GM12891 (cell line): ENCODE results near the gene C16orf90.

Source experiments
- DNase-seq: peaks from one replicate; pipeline ENCODE4 v3.0.0; 2011; ENCODE audit warnings: low spot score; ENCODE audit not compliant: insufficient read length
- FAIRE-seq: peaks from 2 replicates; lab custom pipeline; 2011; peaks lifted over from hg19 to GRCh38; lab: Jason Lieb, UNC
- PAX5 ChIP-seq: IDR thresholded peaks from 2 replicates; pipeline ENCODE4 v1.6.1; 2011; ENCODE audit warnings: low read length, moderate library complexity, mild to moderate bottlenecking; ENCODE audit not compliant: insufficient read depth, severe bottlenecking
- POLR2A ChIP-seq: IDR thresholded peaks from 2 replicates; pipeline ENCODE4 v1.6.1; 2011; ENCODE audit warnings: low read depth, low read length, control low read depth
- POLR2AphosphoS5 ChIP-seq: IDR thresholded peaks from 2 replicates; pipeline ENCODE4 v1.6.1; 2011; ENCODE audit warnings: low read depth, low read length, control low read depth
- POU2F2 ChIP-seq: IDR thresholded peaks from 2 replicates; pipeline ENCODE4 v1.6.1; 2011; ENCODE audit warnings: low read depth, mild to moderate bottlenecking, control low read depth, low read length, moderate library complexity
- SPI1 ChIP-seq: IDR thresholded peaks from 2 replicates; pipeline ENCODE4 v1.6.1; 2011; ENCODE audit warnings: low read depth, low read length, control low read depth
- TAF1 ChIP-seq: IDR thresholded peaks from 2 replicates; pipeline ENCODE4 v1.6.1; 2011; ENCODE audit warnings: low read depth, low read length, control low read depth

C16orf90 gene

DNA sequence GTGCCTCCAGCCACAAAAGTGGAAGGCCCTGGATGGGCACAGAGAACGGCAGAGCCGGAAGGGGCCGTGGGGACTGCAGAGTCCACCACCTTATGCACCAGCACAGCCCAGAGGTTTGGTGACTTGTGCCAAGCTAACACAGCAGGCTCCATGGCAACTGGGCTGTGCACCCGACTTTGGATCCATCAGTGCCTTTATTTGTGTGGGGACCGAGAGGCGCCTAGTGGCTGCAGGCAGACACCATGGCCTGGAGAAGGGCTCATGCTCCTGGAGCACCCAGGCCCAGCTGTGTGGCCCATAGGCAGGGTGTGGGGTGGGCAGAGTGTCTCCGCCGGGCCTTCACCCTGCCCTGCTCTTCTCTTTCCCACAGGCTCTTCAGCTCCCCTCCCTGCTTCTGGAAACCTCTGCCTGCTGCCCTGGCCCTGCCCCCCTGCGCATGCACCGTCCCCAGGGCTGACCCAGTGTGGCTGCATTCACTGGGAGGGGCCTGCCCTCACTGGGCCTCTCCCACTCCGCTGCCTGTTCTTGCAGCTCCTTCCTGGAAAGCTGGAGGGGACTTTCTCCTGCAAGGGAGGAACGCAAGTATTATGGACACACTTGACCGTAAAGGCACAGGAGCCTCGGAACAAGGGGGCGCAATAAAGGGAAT is 10.1 kb downstream of the C16orf90 start:
- TF ChIP-seq POLR2AphosphoS5 (0 out of 2 replicates have a peak, but pooled peaks have one; percentile 24), PAX5 (no peak)
- FAIRE-seq (no peak), DNase-seq (no peak)

DNA sequence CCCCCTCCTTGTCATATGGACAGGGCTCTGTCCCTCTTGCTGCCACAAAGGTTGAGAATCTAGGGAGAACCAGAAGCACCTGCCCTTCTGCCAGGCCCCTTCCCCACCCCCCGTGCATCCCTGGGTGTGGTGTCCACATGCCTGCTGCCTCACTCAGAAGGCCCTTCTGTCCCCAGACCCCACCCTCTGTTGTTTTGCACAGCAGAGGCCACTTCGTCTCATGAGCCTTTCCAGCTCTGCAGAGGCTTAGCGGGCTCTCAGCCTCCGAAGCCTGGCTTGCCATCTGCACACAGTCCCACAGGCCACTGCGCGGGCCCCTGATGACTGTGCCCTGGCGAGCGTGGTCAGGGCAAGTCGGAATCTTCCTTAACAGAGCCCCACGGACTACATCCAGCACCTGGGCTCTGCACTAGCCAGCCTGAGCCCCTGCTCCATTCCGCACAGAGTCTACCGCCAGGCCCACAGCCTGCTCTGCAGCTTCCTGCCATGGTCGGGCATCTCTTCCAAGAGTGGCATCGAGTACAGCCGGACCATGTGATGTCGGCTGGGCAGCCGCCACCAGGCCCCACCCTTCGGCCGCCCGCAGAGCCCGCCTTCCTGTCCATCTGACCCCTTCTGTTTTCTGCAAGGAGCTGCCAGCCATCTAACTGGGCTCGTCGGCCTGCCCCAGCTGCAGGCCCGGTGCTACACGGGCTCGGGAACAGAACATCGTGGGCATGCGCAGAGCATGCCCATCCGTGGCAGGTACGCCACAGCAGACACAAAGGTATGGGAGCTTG is 10.8 kb downstream of the C16orf90 start:
- no peak for FAIRE-seq
- no peak for DNase-seq
- TF ChIP-seq POLR2A (no peak), POU2F2 (no peak), SPI1 (no peak), POLR2AphosphoS5 (no peak), PAX5 (no peak), TAF1 (no peak)

DNA sequence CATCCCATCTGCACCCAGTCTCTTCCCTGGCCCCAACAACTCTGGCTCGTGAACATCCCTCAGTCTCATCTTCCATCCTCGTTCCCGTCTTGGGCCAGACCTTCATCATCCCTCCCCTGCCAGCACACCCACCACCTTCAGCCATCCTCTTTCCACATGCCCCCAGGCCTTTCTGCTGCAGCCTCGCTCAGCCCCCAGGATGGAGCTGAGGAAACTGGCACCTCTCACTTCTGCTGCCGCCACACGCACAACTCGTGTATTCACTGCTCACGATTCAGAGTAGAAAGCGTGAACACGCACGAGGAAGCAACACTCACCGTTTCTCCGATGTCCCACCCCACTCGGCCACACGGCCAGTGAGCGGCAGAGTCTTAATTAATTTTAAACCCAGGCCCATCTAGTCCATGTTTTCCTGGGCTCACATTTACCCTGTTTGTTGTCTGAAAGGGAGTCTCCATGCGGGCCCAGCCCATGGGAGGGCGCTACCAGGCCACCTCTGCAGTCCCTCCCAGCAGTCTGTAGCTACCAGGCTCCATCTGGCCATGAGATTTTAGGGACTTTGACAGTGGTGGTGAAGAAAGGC is 12.5 kb downstream of the C16orf90 start:
- no peak for DNase-seq
- FAIRE-seq = no peak
- TF ChIP-seq SPI1 (no peak), POLR2A (no peak), PAX5 (no peak), POLR2AphosphoS5 (no peak), POU2F2 (no peak), TAF1 (no peak)

DNA sequence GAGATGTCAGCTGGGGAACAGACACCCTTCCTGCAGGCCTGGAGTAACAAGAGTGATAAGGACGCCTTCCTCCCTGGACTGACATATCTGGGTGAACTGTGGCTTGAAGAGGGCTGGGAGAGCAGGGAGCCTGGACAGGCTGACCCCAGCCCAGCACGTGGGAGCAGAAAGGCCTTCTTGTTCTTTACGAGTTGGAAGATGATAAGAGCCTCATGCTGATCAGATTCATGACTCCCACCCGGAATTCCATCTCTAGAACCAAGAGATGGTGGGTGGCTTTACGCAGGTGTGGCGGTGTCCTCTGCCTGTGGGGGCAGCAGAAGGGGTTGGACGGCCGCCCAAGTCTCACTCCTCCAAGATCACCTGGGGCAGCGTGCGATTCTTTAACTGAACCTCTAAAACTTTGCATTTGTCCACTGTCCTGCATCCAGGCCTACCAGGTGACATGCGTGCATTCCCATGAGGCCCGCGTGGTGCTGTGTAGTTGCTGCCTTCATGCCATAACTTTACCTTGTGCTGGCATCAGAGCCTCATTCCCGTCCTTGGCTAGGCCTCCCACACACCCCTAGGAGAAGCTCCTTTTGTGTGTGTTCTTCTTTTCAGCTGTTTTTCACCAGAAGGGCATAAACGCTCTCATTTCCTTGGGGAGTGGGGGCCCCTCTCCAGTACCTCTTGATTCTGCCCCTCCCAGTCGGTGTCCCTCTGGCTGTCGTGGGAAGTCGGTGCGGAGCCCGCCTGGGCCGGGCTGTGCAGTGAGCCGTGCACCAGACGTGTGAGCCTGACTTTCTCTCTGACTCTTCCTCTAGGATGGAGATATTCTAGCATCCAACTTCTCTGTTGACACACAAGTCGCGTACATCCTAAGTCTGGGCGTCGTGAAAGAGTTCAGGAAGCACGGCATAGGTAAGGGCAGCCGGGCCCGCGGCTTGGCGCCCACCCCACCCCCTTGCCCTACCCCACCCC is 13.3 kb downstream of the C16orf90 start:
- no peak for DNase-seq
- TF ChIP-seq POU2F2 (no peak), POLR2AphosphoS5 (no peak), POLR2A (no peak), PAX5 (no peak), SPI1 (no peak), TAF1 (no peak)
- no peak for FAIRE-seq

DNA sequence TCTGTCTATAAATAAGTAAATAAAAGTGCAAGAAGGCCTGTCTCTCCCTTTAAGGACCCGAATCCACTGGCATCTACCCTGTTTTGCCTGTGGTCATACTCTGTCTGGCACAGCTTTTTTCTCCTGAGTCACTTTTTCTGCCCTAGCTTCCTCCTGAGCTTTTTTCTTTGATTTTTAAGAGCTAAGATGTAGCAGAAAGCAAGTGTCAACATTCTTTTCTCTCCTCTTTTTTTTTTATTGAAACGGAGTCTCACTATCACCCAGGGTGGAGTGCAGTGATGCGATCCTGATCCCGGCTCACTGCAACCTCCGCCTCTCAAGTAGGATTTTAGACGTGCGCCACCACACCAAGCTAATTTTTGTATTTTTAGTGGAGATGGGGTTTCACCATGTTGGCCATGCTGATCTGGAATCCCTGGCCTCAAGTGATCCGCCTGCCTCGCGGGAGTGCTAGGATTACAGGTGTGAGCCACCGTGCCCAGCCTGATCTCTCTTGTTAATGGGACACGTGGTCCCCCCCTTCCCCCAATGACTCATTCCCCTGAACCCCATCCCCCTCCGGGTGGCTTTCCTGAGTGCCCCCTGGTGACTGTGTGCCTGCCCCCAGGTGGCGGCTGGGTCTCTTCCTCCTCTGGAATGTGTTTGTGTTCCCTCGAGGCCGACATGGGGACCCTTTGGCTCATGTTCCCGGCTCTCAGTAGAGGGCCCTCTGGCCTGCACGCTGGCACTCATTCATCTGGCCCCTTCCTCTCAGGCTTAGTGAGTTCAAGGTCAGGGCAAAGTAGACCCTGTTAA is 14.2 kb downstream of the C16orf90 start:
- no peak for FAIRE-seq
- TF ChIP-seq POLR2AphosphoS5 (no peak), PAX5 (no peak), SPI1 (no peak), TAF1 (no peak), POLR2A (no peak), POU2F2 (no peak)
- no peak for DNase-seq

DNA sequence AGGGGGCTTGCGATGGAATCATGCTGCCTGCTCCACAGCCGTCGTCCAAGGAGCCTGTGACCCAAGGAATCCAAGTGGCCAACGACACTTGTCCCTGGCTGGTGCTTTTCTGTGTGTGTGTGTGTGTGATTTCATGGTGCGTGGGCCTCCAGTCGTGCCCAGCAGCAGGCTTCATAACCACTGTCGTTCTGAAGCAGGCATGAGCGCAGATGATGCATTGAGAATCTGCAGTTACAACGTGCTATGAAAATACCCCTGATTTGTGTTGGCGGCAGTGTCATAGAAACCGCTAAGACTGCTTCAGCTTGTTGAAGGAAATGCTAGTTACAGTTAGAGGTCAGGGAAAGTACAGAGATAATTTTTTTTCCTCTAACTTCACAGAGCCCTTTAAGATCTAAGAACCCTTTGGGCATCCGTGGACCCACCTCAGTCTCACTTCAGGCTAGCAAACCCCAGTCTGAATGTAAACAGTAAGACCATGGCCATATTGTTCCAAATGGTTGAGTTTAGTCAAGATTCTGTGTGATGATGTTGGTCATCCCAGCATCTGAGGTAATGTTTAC is 15.6 kb downstream of the C16orf90 start:
- FAIRE-seq = no peak
- no peak for TF ChIP-seq POLR2A
- no peak for TF ChIP-seq POLR2AphosphoS5
- no peak for TF ChIP-seq POU2F2

DNA sequence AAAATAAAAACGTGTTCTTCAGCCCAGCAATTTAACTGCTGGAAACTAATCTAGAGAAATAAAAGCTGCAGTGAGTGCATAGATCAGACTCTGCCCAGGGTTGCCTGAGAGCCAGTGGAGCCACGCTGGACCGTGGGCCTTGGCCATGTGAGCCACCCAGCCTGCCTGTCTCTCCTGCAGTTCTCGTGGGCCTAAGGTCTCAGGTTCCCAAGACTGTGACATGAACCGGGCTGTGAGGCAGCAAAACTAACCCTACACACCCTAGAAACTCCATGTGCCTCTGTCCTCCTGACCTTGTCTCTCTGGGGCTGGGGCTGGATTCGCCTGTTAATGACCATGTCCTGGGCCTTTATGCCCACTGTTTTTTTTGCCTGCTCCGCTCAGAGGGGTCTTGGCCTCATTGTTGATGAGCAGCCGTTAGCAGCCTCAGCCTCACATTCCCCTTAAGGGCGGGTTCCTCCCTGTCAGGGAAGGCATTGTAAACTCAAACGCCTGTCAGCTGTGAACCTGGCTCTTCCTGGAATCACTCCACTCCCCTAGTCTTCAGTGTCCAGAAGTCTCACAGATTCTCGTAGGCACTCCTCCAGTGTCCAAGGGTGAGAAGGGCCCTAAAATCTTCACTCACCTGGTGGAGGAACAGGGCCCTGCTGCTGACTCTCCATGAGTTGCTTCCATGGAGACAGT is 16.9 kb downstream of the C16orf90 start:
- FAIRE-seq (no peak), DNase-seq (no peak)
- TF ChIP-seq POU2F2 (no peak), PAX5 (no peak)

More for the DNA sequence above, 15.6 kb downstream of the C16orf90 start:
- no peak for DNase-seq

DNA sequence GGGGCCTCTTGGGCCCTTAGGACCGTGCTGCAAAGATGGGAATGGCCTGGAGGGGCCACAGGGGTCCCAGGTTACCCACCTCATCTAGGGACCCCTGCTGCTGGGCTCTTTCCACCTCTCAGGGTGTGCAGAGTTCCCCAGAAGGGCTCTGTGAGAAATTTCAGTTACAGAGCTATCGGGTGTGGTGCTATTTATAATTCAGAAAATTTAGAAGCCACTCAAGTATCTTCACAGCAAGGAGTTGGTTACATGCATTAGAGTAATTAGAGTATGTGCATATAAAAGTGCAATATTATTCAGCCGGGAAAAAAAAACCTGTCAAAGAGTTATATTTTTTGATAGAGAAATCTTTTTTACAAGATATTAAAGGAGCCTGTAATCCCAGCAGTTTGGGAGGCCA is 18.9 kb downstream of the C16orf90 start:
- DNase-seq (no peak), FAIRE-seq (no peak)
- TF ChIP-seq POLR2A = no peak
- TF ChIP-seq POU2F2 = no peak
- TF ChIP-seq SPI1 = no peak
- no peak for TF ChIP-seq POLR2AphosphoS5
- TF ChIP-seq PAX5 = no peak
- no peak for TF ChIP-seq TAF1
